GM19240 (cell line): ENCODE results near the gene SERPINA6.
"Not testable (repeated sequence)": the region's sequence is repeated elsewhere in the genome, so short reads cannot be mapped to it uniquely, and the experiment has no call there.

ENCODE experiments used
- DNase-seq: peaks from one replicate; pipeline ENCODE4 v3.0.0; 2011; ENCODE audit warnings: low spot score; ENCODE audit not compliant: insufficient read length

Gene SERPINA6

GRCh38 chr14:94322648-94323570 is at the start of gene SERPINA6:
Gene SERPINA6 (minus strand): TSS chr14:94323336. CDS start chr14:94314648, 8,688 bp downstream.
- DNase-seq = no peak

- DNase-seq = no peak
These were observed 49.0 kb upstream of the SERPINA6 start for GRCh38 chr14:94372021-94372605.

- DNase-seq = no peak
These were observed 47.4 kb upstream of the SERPINA6 start for GRCh38 chr14:94370524-94370910.

GRCh38 chr14:94369766-94370523 is 46.8 kb upstream of the SERPINA6 start:
- DNase-seq = not testable (repeated sequence)

- DNase-seq = no peak
These were observed 45.8 kb upstream of the SERPINA6 start for GRCh38 chr14:94368956-94369355.

GRCh38 chr14:94368243-94368590 is 45.1 kb upstream of the SERPINA6 start:
- no peak for DNase-seq

GRCh38 chr14:94367347-94368242 is 44.5 kb upstream of the SERPINA6 start:
- DNase-seq = no peak

GRCh38 chr14:94366146-94366915 is 43.2 kb upstream of the SERPINA6 start, which contains the start of gene SERPINA2:
Gene SERPINA2 (minus strand): TSS chr14:94366698.
- no peak for DNase-seq

GRCh38 chr14:94365624-94366023 is 42.5 kb upstream of the SERPINA6 start:
- no peak for DNase-seq

- no peak for DNase-seq
These were observed 41.8 kb upstream of the SERPINA6 start for GRCh38 chr14:94364964-94365363.

GRCh38 chr14:94364037-94364436 is 40.9 kb upstream of the SERPINA6 start:
- DNase-seq = no peak

GRCh38 chr14:94363151-94363624 is 40.1 kb upstream of the SERPINA6 start:
- no peak for DNase-seq

- no peak for DNase-seq
These were observed 39.5 kb upstream of the SERPINA6 start for GRCh38 chr14:94362614-94363133.

- DNase-seq = no peak
These were observed 38.5 kb upstream of the SERPINA6 start for GRCh38 chr14:94361682-94362081.

GRCh38 chr14:94360945-94361565 is 37.9 kb upstream of the SERPINA6 start:
- no peak for DNase-seq

GRCh38 chr14:94357166-94357565 is 34.0 kb upstream of the SERPINA6 start:
- DNase-seq = no peak

- DNase-seq = no peak
These were observed 33.4 kb upstream of the SERPINA6 start for GRCh38 chr14:94356379-94357056.

- no peak for DNase-seq
These were observed 32.2 kb upstream of the SERPINA6 start for GRCh38 chr14:94355191-94355794.
